ENCODE measurements around the gene NTMT2.
"Not testable (repeated sequence)": the region's sequence is repeated elsewhere in the genome, so short reads cannot be mapped to it uniquely, and the experiment has no call there.

NTMT2 gene

GRCh38 chr1:170145770-170146676 lies at the start of gene NTMT2:
TSS of gene NTMT2 (plus strand) at chr1:170145959. CDS start at chr1:170146108, 149 bp downstream.
- DNase-seq (ENCODE audit: low read depth in 2 of 2): no peak

GRCh38 chr1:170095976-170096748 lies 49.6 kb upstream of the NTMT2 start:
- no peak for DNase-seq (ENCODE audit: low read depth in 2 of 2)

GRCh38 chr1:170096806-170097340 lies 48.9 kb upstream of the NTMT2 start:
- DNase-seq (ENCODE audit: low read depth in 2 of 2): no peak

- no peak for DNase-seq (ENCODE audit: low read depth in 2 of 2)
Measured at GRCh38 chr1:170097449-170097948, 48.3 kb upstream of the NTMT2 start.

- not testable (repeated sequence) for DNase-seq (ENCODE audit: low read depth in 2 of 2)
Measured at GRCh38 chr1:170113140-170113539, 32.6 kb upstream of the NTMT2 start.

GRCh38 chr1:170114906-170115305 lies 30.9 kb upstream of the NTMT2 start:
- DNase-seq (ENCODE audit: low read depth in 2 of 2): no peak

- DNase-seq (ENCODE audit: low read depth in 2 of 2): no peak
Measured at GRCh38 chr1:170122366-170122765, 23.4 kb upstream of the NTMT2 start.

- no peak for DNase-seq (ENCODE audit: low read depth in 2 of 2)
Measured at GRCh38 chr1:170125269-170125668, 20.5 kb upstream of the NTMT2 start.

GRCh38 chr1:170126696-170127095 lies 19.1 kb upstream of the NTMT2 start:
- DNase-seq (ENCODE audit: low read depth in 2 of 2): no peak

- no peak for DNase-seq (ENCODE audit: low read depth in 2 of 2)
Measured at GRCh38 chr1:170131450-170131849, 14.3 kb upstream of the NTMT2 start.

- no peak for DNase-seq (ENCODE audit: low read depth in 2 of 2)
Measured at GRCh38 chr1:170131984-170132383, 13.8 kb upstream of the NTMT2 start.

GRCh38 chr1:170133766-170134495 lies 11.8 kb upstream of the NTMT2 start:
- DNase-seq (ENCODE audit: low read depth in 2 of 2): no peak

GRCh38 chr1:170134521-170134920 lies 11.2 kb upstream of the NTMT2 start:
- DNase-seq (ENCODE audit: low read depth in 2 of 2): no peak

GRCh38 chr1:170140371-170140770 lies 5.4 kb upstream of the NTMT2 start:
- no peak for DNase-seq (ENCODE audit: low read depth in 2 of 2)

GRCh38 chr1:170145061-170145460 lies 698 bp upstream of the NTMT2 start:
- no peak for DNase-seq (ENCODE audit: low read depth in 2 of 2)

GRCh38 chr1:170146720-170147263 lies 1.0 kb downstream of the NTMT2 start:
- no peak for DNase-seq (ENCODE audit: low read depth in 2 of 2)

GRCh38 chr1:170149241-170149640 lies 3.5 kb downstream of the NTMT2 start:
- no peak for DNase-seq (ENCODE audit: low read depth in 2 of 2)

- DNase-seq (ENCODE audit: low read depth in 2 of 2): no peak
Measured at GRCh38 chr1:170150016-170150415, 4.3 kb downstream of the NTMT2 start.

- DNase-seq (ENCODE audit: low read depth in 2 of 2): no peak
Measured at GRCh38 chr1:170150921-170151320, 5.2 kb downstream of the NTMT2 start.

- DNase-seq (ENCODE audit: low read depth in 2 of 2): no peak
Measured at GRCh38 chr1:170153417-170153816, 7.7 kb downstream of the NTMT2 start.

- DNase-seq (ENCODE audit: low read depth in 2 of 2): no peak
Measured at GRCh38 chr1:170155055-170155454, 9.3 kb downstream of the NTMT2 start.
